Measurements from ENCODE around the gene NEFH.
A peak's percentile ranks its signal among the peaks of the same experiment; 100 is the strongest.

The NEFH gene

GRCh38 chr22:29517215-29517908 is 37.3 kb downstream of the NEFH start:
- in situ Hi-C loops (cut with HindIII; ENCODE audit: low pct_unique_long_range_greater_than_20kb, low sequenced_read_pairs): no loop called here
- peak; percentile 13 to 95 for DNase-seq (ENCODE audit: low read depth in 1 of 2, low spot score in 1 of 2)
- TF ChIP-seq JUND (IDR thresholded peaks at IDR 0.05; ENCODE audit: low read depth): no peak

- in situ Hi-C loops (cut with HindIII; ENCODE audit: low pct_unique_long_range_greater_than_20kb, low sequenced_read_pairs): no loop called here
- DNase-seq (ENCODE audit: low read depth in 1 of 2, low spot score in 1 of 2): peak in 1 of 2 experiments; percentile 17
- TF ChIP-seq JUND (IDR thresholded peaks at IDR 0.05; ENCODE audit: low read depth): no peak
Observed at GRCh38 chr22:29518427-29518826, 38.4 kb downstream of the NEFH start.

DNA sequence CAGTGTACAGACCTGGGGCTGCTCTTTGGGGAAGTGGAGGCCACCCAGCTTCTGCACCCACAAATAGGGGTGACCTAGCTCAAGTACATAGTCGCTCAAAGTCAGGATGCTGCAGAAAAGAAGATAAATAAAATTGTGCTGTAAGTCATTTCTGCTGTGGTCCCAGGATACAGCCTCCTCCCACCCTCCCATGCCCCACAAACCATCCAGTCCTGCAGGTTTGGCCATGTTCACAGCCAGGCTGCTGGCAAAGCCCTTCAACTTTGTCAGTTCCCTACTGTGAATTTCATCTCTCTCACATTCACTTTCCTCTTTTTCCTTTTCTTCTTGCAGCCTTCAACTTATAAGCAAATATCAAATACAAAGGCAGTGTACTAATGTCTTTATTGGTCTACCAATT is 40.0 kb downstream of the NEFH start:
- no peak for TF ChIP-seq JUND (IDR thresholded peaks at IDR 0.05; ENCODE audit: low read depth)
- in situ Hi-C loops (cut with HindIII; ENCODE audit: low pct_unique_long_range_greater_than_20kb, low sequenced_read_pairs): no loop called here

GRCh38 chr22:29520851-29521250 is 40.8 kb downstream of the NEFH start:
- no peak for DNase-seq (ENCODE audit: low read depth in 1 of 2, low spot score in 1 of 2)
- TF ChIP-seq JUND (IDR thresholded peaks at IDR 0.05; ENCODE audit: low read depth): no peak
- in situ Hi-C loops (cut with HindIII; ENCODE audit: low pct_unique_long_range_greater_than_20kb, low sequenced_read_pairs): no loop called here

More for the DNA sequence above, 40.0 kb downstream of the NEFH start:
- DNase-seq (ENCODE audit: low read depth in 1 of 2, low spot score in 1 of 2): peak in 1 of 2 experiments; percentile 79

GRCh38 chr22:29521526-29521925 is 41.5 kb downstream of the NEFH start:
- in situ Hi-C loops (cut with HindIII; ENCODE audit: low pct_unique_long_range_greater_than_20kb, low sequenced_read_pairs): no loop called here
- DNase-seq (ENCODE audit: low read depth in 1 of 2, low spot score in 1 of 2): no peak

DNA sequence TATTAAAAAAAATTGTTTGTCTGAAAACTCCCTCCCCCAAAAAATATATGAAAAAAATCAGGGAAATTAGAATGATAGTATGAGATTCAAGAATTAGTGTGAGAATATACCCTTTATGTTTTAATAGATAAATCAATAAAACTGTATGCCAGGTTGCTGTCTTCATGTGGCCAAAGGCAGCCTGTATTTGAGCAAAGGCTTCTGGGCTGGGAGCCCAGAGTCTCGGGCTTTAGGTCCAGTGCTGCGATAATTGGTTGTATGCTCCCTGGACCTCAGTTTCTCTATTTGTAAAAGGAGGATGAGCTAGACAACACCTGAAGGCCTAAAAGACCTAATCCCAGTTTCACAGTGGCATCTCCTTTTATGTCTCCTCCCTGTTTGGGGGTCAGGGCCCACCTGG is 43.7 kb downstream of the NEFH start:
- TF ChIP-seq JUND (IDR thresholded peaks at IDR 0.05; ENCODE audit: low read depth): no peak
- no peak for DNase-seq (ENCODE audit: low read depth in 1 of 2, low spot score in 1 of 2)
- in situ Hi-C loops (cut with HindIII; ENCODE audit: low pct_unique_long_range_greater_than_20kb, low sequenced_read_pairs): no loop called here

More at GRCh38 chr22:29521526-29521925, 41.5 kb downstream of the NEFH start:
- TF ChIP-seq JUND (IDR thresholded peaks at IDR 0.05; ENCODE audit: low read depth): no peak

- DNase-seq (ENCODE audit: low read depth in 1 of 2, low spot score in 1 of 2): peak; percentile 33 to 78
- in situ Hi-C loops (cut with HindIII; ENCODE audit: low pct_unique_long_range_greater_than_20kb, low sequenced_read_pairs): no loop called here
- no peak for TF ChIP-seq JUND (IDR thresholded peaks at IDR 0.05; ENCODE audit: low read depth)
Observed at GRCh38 chr22:29524442-29525191, 44.6 kb downstream of the NEFH start.

GRCh38 chr22:29528144-29528543 is 48.1 kb downstream of the NEFH start:
- TF ChIP-seq JUND (IDR thresholded peaks at IDR 0.05; ENCODE audit: low read depth): no peak
- in situ Hi-C loops (cut with HindIII; ENCODE audit: low pct_unique_long_range_greater_than_20kb, low sequenced_read_pairs): no loop called here
- DNase-seq (ENCODE audit: low read depth in 1 of 2, low spot score in 1 of 2): no peak

DNA sequence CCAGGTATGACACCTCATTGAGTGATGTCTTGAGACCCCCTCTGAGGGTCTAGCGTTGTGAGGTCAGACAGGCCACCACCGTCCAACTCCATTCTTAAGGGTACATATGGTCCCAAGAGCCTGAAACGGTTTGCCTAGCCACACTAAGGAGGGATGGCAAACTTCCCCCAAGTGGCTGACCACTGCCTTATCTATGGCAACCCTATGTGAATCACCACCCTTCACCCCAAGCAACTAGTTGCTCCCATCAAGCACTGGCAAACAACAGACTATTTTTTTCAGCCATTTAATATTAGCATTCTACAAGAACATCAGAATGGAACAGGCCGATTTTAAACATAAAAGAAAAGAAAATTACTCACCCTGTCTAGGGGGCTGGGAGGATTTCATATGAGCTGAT is 50.7 kb downstream of the NEFH start:
- no peak for DNase-seq (ENCODE audit: low read depth in 1 of 2, low spot score in 1 of 2)
- no peak for TF ChIP-seq JUND (IDR thresholded peaks at IDR 0.05; ENCODE audit: low read depth)
- in situ Hi-C loops (cut with HindIII; ENCODE audit: low pct_unique_long_range_greater_than_20kb, low sequenced_read_pairs): no loop called here

- no peak for DNase-seq (ENCODE audit: low read depth in 1 of 2, low spot score in 1 of 2)
- in situ Hi-C loops (cut with HindIII; ENCODE audit: low pct_unique_long_range_greater_than_20kb, low sequenced_read_pairs): no loop called here
- no peak for TF ChIP-seq JUND (IDR thresholded peaks at IDR 0.05; ENCODE audit: low read depth)
Observed at GRCh38 chr22:29531419-29531818, 51.4 kb downstream of the NEFH start.

DNA sequence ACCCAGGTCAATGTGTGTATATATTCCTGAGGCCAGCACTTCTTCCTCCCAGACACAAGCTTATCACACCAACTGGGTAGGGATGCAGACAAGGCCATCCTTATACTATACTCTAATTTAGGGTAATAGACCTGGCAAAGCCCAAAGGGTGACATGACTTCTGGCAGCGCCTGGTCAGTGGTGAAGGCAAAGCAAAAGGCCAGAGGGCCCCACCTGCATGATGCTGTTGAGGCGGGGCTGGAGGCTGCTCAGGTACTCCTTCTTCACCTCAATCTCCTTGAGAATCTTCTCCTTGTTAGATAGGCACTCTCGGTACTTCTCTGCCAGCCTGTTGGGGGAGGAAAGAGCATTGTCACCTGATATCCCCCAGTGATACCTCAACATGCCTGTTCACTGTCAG is 56.4 kb downstream of the NEFH start:
- in situ Hi-C loops (cut with HindIII; ENCODE audit: low pct_unique_long_range_greater_than_20kb, low sequenced_read_pairs): no loop called here
- DNase-seq (ENCODE audit: low read depth in 1 of 2, low spot score in 1 of 2): no peak
- TF ChIP-seq JUND (IDR thresholded peaks at IDR 0.05; ENCODE audit: low read depth): no peak

GRCh38 chr22:29539105-29539504 is 59.1 kb downstream of the NEFH start:
- no peak for TF ChIP-seq JUND (IDR thresholded peaks at IDR 0.05; ENCODE audit: low read depth)
- DNase-seq (ENCODE audit: low read depth in 1 of 2, low spot score in 1 of 2): no peak
- in situ Hi-C loops (cut with HindIII; ENCODE audit: low pct_unique_long_range_greater_than_20kb, low sequenced_read_pairs): no loop called here

All from T47D (cell line).